GM21381 (cell line): ENCODE data around the gene FBXW5.

ENCODE experiments used
- ATAC-seq: cut with Tn5 transposase; IDR thresholded peaks from one replicate; pipeline ENCODE4 v1.9.1; 2021; ENCODE audit warnings: mild to moderate bottlenecking, moderate library complexity; ENCODE audit not compliant: unreplicated experiment

The FBXW5 gene

DNA sequence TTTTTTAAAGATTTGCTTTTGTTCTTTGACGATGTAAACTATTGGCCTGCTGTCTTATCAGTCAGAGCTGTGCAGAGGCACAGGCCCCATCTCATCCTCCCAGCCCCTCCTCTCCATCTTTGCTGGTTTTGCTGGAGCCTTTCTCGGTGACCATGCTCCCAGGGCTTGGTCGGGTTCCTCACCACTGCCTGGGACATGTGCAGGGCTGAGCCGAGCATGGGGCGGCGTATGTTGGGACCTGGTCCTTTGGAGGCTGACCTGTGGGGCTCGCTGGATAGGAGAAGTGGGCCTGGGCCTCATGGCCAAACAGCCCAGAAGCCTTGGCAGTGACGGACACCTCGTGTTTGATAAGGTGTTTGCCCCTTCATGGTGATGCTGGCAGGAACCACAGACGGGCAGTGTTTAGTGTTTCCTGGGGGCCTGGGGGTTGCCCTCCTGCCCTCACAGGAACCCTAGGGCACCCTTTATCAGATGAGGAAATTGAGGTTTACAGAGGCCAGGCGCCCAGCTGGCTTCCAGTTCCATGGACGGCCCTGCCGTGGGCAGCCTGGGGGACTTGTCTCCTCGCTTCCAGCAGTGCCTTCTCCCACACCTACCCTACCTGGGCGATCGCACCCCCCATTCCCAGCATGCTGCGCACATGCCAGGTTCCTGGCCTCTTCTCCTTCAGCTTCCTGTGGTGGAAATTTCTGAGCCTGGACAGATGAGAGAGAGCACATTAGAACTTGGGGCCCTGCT lies 30.7 kb downstream of the FBXW5 start:
- no peak for ATAC-seq

DNA sequence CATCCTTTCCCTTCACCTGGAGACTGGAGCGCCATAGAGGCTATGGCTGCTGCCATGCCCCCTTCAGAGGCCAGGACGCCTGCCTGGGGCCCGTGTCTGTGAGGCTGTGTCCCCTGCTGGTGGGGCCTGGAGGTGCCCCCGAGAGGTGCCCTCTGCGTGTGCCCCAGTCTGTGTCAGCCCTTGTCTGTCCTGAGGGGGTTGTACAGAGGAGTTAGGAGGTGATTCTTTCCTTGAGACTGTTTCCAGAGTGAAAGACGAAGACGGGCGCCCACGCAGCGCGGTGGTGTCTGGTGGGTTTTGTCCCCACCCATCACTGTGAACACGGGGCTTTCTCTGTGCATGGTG lies 33.7 kb downstream of the FBXW5 start:
- ATAC-seq = no peak

DNA sequence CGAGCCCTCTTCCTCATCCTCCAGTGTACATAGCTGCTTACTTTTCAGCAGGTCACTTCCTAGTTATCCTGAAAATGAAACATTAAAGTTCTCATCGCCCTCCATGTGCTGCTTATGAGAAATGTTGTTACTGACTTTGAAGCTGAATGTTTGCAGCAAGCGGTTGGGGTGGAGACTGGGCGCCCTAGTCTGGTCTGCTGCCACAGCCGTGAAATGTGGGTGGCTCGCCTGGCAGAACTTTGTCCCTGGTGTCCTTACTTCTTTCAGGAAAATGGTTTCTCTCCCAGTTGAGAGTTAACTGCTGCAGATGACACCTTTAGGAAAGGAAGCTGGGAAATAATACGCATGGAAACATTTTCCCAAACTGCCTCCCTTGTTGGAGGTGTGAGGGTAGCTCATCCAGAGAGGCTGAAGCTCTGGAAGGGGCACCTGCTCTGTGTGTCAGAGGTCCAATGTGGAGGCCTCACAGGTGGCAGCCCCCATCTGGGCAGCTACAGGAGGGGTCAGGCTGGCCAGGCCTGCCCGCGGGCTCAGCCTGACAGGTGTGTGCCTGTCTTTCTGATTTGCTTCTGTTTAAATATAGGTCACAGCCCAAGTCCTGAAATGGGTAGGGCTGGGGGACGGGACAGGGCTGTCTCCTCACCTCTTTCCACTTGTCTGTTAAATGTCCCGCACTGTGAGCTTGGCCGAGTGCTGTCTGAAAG lies 34.2 kb downstream of the FBXW5 start:
- ATAC-seq = no peak

DNA sequence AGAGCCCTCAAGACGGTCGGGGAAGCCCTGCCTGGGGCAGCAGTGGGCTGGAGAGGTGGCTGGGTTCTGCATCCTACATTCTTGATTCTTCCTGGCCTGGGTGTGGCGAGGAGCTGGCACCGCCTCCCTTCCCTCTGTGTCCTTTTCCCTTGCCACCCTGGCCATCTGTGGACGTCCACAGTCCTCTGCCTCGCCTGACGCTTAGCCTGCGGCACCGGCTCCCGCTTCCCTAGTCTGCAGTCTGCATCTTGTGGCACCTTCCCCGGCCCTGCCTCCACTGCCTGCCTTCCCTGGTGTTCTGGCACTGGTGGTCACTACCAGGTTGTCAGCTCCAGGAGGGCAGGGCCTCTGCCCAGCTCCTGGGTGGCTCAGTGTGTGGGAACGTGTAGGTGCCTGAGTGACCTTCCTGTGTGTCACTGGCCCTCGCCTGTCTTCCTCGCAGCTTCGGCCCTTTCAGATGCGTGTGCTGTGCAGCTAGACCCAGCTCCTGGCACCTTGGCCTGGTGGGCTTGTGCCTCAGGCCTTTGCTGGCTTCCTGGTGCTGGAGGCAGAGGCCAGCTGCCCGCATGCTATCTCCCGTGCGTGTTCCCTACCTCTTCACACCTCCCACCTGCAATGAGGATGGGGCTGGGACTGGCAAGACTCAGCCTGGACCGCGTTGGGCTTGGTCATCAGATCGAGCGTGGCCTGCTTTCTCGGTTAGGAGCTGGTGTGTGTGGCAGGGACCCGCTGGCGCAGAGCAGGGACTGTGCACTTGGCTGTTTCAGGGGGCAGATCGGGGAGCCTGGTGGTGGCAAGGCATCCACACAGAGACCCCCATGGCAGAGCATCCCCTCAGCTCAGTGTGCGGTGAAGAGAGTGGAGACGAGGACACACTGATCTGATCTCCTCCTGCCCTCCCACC lies 37.3 kb downstream of the FBXW5 start:
- no peak for ATAC-seq

DNA sequence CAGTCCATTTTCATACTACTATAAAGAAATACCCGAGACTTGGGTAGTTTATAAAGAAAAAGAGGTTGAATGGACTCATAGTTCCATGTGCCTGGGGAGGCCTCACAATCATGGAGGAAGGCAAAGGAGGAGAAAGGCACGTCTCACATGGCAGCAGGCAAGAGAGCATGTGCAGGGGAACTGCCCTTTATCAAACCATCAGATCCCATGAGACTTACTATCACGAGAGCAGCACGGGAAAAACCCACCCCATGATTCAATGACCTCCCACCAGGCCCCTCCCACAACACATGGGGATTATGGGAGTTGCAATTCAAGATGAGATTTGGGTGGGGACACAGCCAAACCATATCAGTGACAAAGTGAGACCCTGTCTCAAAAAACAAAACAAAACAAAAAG lies 38.3 kb downstream of the FBXW5 start:
- no peak for ATAC-seq

DNA sequence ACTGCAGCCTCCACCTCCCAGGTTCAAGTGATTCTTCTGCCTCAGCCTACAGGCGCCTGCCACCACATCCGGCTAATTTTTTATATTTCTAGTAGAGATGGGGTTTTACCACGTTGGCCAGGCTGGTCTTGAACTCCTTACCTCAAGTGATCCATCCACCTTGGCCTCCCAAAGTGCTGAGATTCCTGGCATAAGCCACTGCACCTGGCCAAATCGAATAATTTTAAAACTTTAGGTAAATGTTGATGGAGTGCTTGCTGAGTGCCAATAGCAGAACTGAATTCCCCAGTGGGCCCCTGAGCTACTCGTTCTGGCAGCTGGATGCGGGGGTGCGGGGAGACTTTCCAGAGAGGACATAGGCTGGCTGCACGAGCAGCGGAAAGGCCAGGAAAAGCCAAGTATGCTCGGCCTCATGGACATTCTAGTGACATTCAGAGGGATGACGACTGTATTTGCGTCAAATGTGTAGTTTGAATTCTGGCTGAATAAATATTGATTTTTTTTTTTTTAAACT lies 41.4 kb downstream of the FBXW5 start:
- ATAC-seq = no peak

DNA sequence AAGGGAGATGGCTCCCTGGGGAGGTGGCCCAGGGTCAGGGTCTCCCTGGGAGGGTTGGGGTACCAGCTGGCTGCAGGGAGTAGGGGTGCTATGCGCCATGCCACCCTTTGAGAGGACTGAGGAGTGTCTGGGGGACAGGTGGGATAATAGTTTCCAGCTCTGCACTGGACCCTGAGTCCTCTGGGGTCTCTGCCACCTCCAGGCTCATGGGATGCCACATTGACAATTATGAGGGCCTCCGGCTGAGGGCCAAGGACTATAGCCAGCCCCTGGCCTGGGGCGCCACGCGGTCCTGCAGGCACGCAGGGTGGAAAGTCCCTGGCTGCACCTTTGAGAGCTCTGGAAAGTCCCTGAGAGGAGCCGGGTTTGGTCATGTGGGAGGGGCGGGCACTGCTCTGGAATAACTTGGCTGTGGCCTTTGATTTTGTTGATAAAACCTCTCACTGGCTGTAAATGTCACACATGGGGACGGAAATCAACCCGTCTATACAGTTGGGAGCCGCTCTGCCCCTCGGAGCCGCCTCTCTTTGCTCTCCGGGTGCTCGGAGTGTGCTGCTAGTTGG lies 42.2 kb downstream of the FBXW5 start:
- ATAC-seq = peak; percentile 47

DNA sequence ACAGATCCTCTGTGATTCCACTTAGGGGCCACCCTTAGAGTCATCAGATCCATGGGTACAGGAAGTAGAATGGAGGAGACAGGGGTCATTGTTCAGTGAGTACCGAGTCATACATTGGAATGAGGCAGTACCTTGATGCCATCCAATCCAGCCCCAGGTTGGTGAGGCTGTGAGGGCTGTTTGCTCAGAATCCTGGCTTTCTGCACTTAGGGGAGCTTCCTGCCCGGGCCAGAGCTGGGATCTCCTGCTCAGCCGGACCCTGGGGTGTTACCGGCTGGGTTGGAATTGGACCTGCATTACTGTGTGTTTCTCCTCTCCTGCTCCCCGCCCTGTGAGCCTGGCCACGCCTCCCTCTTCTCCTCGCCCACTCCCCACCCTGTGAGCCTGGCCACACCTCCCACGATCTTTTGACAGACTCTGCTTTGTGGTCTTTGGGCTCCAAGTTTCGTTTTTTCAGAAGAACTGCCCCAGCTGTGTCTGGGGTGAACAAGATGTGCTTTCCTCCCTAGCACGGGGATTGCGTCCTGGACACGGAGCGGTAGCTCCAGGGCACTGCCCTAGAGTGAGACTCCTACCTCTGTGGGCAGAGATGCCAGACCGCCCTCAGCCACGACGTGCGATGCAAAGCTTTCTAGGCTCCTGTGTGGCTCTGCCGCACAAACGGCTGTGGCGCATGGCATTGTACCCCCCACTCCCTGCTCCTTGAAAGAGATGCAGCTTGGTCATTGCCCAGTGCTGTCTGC lies 42.9 kb downstream of the FBXW5 start:
- ATAC-seq = peak; percentile 50

DNA sequence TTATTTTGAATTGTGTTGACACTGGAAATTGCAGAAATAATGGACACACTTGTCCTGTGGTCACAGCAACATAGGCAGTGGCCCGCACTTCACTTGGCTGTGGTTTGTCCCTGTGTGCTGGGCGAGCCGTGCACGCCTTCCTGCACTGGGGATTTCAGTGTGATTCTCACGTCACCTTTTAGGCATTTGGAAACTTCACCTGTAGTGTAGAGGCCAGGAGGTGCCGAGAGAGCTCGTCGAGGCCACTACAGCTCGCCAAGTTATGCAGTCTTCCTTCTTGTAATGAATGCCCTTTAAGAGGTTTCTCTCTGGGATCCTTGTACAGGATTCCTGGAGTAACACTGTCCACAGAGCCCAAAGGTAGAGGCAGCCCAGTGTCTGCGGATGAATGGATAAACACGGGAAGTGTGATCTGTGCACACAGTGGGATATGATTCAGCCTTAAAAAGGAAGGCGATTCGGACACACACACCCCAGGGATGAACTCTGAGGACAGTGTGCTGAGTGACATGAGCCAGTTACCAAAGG lies 43.5 kb downstream of the FBXW5 start:
- no peak for ATAC-seq

DNA sequence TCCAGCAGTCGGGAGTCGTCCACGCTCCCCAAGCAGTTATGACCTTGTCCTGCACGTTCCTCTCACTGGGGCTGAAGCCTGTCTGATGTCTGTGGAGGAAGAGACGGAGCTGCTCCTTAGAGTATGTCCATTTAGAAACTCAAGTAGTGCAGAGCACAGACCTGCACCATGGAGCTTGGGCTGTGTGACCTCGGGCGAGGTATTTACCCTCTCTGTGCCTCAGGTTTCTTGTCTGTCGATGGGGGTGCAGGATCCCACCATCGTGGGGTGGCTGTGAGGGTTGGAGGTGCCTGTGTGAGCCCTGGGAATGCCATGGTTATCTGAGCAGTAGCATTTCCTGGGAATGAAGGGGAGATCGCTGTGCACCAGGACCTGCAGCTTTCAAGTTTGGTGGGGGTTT lies 44.0 kb downstream of the FBXW5 start:
- ATAC-seq = no peak

DNA sequence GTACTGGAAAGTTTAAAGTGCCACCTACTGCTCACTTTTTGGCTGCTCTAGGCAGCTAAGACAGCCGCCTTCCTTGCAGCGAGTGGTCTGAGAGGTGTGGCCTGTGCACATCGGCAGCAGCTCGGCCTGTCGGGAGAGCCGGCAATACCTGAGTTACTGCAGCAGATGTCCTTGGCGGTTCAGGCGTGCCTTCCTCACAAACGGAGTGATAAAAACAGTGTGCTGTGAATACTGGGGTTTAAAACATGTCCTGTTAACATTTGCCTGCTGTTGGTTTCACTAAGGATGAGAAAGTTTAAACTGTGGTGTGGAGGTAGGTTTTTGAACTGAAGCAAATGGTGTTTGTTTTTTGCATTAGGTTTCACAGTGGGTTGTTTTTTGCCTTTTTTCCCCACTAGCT lies 45.3 kb downstream of the FBXW5 start:
- no peak for ATAC-seq

DNA sequence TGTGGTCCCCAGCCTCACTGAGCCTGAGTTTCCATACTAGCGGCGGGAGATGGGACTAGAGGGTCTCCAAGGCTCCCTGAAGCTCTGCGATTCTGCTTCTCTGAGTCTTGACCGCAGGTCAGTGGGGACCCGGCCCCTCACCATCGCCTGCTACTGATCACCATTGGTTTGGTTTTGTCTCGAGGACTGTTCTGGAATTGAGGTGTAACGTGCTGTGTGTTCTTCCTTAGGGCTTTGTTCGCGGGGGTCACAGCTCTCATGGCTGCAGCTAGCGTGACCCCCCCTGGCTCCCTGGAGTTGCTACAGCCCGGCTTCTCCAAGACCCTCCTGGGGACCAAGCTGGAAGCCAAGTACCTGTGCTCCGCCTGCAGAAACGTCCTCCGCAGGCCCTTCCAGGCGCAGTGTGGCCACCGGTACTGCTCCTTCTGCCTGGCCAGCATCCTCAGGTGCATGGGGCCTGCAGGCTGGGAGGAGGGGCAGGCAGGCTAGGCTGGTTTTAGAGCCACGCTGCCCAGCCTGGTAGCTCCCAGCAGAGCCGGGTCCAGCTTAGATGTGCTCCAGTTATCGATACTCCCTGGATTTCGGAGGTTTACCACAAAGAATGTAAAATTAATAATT lies 45.9 kb downstream of the FBXW5 start:
- no peak for ATAC-seq

DNA sequence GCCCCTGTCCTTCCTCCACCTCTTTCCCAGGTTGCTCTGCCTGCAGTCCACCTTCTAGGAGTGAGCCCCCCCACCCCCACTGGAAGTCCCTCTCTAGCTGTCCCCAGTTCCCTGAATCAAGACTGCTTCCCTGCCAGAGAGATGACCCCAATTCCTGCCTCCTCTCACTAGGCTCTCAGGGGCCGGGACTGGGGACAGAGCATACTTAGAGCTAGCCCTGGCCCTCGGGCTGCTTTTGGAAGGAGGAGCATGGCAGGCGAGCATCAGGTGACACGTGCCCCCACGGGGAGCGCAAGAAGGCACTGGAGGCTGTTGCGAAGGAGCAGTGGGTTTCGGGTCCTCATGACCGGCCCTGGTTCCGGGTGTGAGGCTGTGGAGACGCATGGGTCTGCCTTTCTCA lies 48.5 kb downstream of the FBXW5 start:
- no peak for ATAC-seq

DNA sequence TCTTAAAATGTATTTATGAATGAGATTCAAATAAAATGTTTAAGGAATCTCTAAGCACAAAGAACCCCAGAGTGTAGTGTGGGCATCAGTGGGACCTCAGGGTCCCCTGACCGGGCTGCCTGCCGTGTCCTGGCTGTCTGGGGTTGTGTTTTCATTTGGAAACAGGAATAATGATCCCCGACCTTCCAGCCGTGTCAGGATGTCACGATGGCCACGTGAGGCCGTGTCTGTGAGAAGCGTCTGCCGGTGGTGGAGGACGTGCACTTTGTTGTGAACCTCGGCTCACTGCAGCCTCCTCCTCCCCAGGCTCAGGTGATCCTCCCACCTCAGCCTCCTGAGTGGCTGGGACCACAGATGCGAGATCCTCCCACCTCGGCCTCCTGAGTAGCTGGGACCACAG lies 53.9 kb downstream of the FBXW5 start:
- no peak for ATAC-seq
